C1 segment of cervical spinal cord (tissue), 14 donors: ENCODE results near the gene NOC2L.
"Not testable (repeated sequence)": the region's sequence is repeated elsewhere in the genome, so short reads cannot be mapped to it uniquely, and the experiment has no call there.

Experiments
- DNase-seq, 14 donors: peaks; one replicate each; lab custom pipeline; 2025; lab: John Stamatoyannopoulos, UW

Gene NOC2L

GRCh38 chr1:962381-963300 lies 3.6 kb upstream of the NOC2L start:
- DNase-seq: no peak

DNA sequence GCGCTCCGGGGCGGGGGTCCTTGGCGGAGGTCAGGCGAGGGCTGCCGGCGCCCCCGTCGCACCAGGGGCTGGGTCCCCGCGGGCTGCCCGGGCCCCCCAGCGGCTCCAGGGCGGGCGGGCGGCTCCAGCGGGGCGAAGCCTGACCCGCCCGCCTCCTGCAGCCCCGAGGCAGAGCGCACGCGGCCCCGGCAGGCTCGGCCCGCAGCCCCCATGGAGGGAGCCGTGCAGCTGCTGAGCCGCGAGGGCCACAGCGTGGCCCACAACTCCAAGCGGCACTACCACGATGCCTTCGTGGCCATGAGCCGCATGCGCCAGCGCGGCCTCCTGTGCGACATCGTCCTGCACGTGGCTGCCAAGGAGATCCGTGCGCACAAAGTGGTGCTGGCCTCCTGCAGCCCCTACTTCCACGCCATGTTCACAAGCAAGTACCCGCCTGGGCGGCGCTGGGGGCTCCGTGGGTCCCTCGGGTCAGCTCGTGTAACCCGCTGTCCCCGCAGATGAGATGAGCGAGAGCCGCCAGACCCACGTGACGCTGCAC lies 2.1 kb upstream of the NOC2L start:
- DNase-seq: no peak

DNA sequence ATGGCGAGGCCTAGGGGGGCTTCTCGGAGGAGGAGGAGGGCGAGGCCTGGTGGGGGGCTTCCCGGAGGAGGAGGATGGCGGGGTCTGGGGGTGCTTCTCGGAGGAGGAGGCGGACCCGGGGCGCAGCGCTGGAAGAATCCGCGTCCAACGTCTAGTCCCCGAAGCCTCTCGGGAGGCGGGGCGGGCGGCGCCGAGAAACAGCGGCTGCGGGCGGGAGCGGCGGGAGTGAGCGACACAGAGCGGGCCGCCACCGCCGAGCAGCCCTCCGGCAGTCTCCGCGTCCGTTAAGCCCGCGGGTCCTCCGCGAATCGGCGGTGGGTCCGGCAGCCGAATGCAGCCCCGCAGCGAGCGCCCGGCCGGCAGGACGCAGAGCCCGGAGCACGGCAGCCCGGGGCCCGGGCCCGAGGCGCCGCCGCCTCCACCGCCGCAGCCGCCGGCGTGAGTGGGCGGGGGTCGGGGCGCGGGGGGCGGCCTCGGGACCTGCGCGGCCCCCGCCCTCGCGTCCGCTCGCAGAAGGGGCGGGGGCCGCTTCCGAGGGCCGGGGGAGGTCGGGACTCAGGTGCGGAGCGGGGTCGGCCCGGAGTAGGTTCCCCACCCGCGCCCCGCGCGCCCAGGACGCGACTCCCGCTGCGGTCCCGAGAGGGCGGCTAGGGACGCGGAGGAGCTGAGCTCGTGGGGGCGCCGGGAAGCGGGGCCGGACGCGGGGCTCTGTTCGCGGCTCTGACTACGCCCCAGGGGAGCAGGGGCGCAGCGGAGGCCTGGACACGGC lies 1.5 kb upstream of the NOC2L start, which contains the start of gene KLHL17:
KLHL17 (plus strand) TSS at position 222 of the 769 bp plus-strand sequence; CDS start at position 332, 110 bp downstream.
- DNase-seq: peak in 7 of 14 donors; percentile 8 to 65 (median 43)

- DNase-seq: no peak
Observed at GRCh38 chr1:959731-960362, 791 bp upstream of the NOC2L start.

DNA sequence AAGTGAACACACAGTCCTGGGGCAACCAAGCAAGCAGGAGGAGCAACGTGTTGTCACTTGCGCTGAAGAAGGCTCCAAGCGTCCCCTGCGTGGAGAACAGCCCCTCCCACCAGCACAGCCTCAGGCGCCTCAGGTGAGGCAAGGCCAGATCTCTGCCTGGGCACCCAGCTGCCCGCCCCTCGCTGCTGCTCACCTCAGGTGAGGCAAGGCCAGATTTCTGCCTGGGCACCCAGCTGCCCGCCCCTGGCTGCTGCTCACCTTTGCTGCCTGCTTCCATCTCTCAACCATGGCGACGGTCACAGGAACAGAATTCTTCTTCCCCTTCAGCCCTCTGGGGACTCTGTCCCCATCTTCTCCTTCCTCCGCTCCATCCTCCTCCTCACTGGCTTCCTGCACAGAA lies 2.4 kb downstream of the NOC2L start:
- no peak for DNase-seq

- DNase-seq: no peak
Observed at GRCh38 chr1:955474-955873, 3.6 kb downstream of the NOC2L start.

DNA sequence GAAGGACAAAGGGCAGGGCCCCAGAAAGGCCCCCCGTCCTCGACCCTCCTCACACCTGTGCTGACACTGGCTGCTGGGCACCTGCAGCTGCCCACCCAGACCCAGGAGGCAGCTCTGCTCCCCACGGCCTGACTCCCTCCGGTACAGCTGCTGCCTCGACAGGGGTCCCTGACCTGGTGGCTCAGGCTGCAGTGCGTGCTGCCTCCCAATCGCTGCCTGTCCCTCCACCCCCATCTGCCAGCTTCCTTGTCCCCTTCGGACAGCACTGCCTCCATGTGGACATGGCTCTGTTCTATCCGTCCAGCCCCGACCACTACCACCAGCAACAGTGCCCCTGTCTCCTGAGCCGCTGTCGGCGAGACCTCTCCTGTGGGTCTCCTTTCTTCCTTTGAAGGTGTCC lies 4.1 kb downstream of the NOC2L start:
- DNase-seq: no peak

- no peak for DNase-seq
Observed at GRCh38 chr1:953524-954320, 5.3 kb downstream of the NOC2L start.

- DNase-seq: no peak
Observed at GRCh38 chr1:952603-953002, 6.5 kb downstream of the NOC2L start.

DNA sequence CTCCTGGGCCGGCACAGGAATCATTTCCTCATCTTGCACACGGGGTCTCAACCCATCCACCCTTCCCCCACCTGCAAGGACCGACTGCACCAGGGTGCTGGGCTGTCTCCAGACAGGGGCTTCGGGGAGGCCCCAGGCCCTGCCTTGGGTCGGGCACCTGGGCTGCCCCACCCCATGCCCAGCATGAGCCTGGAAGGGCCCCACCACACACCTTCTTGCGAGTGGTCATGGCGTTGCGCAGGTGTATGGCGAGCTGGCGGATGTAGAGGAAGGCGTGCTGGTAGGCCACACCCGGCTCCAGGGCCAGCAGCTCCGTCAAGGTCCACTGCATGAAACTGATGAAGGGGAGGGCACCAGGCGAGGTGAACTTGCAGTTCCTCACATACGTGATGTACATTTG lies 6.9 kb downstream of the NOC2L start:
- DNase-seq: no peak

DNA sequence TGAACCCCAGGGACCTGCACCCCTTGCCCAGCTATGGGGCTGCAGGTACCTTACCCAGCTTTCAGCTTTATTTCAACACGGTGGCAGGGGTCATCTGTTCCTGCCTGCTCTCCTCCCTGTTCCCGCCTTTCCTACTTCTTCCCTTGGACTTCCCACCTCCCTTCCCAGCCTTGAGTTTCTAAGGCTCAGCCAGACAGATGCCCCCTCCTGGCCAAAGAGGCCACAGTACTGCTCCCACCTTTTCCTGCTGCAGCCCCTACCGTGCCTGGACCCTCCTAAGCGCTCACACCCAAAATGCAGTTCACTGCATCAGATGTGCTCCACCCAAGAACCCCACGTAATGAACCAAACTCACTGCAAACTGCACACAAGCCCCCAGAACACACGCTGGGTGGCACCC lies 7.7 kb downstream of the NOC2L start:
- DNase-seq: no peak

DNA sequence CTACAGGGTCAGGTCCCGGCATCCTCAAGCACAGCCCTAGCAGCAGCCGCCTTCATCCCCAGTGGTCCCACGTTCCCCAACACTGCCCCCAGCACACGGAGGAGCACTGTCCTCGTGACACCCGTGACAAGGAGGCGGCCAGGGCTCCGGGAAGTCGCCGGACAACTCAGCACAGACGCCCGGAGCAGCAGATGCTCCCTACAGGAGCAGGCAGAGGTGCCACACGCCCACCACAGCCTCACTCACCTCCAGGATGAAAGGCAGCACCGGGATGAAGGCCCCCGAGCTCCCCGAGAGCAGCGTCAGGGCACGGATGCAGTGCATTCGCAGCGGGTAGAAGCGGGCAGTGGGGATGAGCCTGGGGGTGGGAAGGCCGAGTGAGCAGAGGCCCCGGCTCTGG lies 8.2 kb downstream of the NOC2L start:
- no peak for DNase-seq

DNA sequence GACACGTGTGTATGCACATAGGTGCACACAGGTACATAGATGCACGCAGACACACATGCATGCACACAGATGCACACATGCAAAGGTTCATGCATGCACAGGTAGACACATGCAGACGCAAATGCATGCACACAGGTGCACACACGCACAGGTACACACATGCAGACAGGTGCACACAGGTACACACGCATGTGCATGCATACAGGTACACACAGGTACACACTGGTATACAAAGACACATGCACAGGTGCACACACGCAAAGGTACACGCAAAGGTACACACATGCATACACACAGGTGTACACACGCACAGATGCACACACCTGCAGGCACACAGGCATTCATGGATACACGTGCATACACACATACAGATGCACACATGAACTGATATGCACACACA lies 8.8 kb downstream of the NOC2L start:
- DNase-seq: no peak

- DNase-seq: no peak
Observed at GRCh38 chr1:947958-948357, 11.1 kb downstream of the NOC2L start.

- not testable (repeated sequence) for DNase-seq
Observed at GRCh38 chr1:946811-947210, 12.2 kb downstream of the NOC2L start.

GRCh38 chr1:945688-946556 lies 13.1 kb downstream of the NOC2L start:
- no peak for DNase-seq

DNA sequence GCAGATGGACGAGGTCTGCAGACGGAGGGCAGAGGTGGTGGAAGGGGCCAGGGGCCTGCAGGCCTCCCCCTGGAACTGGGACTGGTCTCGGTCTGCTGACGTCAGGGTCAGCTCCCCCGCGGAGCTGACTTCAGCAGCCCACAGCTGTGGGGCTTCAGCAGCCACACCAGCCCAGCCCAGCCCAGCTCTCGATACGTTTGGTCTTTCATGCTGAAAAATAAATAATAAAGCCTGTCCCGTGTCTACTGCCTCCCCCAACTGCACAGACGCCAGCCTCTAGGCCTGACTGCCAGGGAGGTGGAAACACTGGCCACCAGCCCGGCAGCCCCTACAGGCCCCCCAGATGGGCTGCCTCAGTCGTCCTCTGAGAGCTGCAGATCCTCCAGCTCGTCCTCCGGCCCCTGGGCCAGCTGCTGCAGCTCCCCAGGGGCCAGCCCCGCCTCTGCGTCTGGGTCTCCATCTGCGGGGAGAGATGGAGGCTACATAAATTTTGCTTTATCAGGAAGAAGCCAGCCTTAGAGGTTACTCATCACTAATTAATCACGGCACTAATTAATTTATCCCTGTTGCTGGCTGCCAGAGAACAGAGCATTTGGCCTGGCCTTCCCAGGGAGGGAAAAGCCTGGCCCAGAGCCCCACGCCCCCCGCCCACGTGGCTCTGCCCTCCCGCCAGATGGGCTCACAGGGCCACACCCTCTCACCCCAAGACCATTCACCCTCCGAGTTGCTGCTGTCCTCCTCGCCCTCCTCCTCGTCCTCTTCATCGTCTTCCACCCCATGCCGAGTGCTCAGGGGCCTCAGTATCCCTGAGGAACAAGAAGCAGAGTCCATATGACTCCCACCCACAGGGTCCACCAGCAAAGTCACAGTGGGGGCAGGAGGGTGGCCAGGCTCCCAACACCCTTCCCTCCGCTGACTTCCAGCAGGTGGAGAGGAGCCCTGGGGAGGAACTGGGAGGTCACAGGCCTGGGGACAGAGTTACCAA lies 14.4 kb downstream of the NOC2L start:
- no peak for DNase-seq

DNA sequence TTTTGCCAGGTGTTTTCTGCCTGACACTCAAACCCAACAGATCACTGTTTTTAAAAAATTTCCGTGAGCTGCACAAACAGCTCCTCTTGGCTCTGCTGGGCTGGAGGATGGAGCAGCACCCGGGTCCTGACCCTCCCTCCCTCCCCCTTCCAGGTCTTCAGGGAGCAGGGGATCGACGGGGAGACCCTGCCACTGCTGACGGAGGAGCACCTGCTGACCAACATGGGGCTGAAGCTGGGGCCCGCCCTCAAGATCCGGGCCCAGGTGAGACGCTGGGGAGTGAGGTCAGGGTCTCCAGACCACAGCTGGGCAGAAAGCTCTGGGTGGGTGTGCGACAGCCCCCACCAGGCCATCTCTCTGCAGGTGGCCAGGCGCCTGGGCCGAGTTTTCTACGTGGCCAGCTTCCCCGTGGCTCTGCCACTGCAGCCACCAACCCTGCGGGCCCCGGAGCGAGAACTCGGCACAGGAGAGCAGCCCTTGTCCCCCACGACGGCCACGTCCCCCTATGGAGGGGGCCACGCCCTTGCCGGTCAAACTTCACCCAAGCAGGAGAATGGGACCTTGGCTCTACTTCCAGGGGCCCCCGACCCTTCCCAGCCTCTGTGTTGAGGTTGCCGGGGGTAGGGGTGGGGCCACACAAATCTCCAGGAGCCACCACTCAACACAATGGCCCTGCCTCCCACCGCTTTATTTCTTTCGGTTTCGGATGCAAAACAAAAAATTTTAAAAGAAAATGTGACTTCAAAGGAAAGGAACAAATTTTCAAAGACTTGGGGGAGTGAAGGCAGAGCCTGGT lies 15.3 kb downstream of the NOC2L start:
- no peak for DNase-seq
